ENCODE measurements around the gene MANBA.
"Not testable (repeated sequence)": the region's sequence is repeated elsewhere in the genome, so short reads cannot be mapped to it uniquely, and the experiment has no call there.

The MANBA gene

DNA sequence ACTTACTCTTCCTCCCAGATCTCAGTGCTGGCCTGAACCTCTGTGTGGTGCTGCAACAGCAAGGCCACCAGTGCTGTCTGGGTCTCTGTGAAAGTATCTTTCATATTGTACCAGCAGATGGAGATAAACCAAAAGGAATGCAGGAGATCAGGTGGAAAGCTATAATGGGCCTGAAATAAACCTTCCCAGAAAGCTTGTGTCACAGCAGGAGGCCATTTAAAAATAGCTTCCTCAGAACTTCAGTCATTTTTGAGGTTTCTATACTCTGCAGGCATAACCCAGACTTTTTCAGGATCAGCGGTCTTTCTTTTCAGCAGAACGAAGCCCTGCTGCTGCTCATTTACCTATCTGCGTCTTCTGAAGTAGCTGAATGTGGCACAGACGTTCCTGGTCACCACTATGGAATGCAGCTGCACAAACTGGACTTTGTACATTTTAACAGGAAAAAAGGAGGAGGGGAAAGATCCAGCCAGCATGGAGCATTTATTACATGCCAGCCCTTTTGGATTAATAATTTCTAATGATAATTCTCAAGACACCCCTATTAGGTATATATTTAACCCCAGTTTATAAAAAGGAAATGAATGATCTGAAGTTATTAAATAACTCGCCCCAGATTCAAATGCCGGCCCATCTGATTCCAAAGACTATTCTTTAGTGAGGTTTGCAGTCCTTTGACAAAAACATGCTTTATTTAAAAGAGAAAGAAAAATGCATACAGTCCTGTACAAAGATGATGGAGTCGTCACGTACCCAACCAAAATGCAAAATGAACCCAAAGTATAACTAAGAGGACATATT, 139.9 kb downstream of the MANBA start:
- DNase-seq (ENCODE audit: low read depth in 2 of 2) = no peak

GRCh38 chr4:102619776-102620631, 140.8 kb downstream of the MANBA start:
- not testable (repeated sequence) for DNase-seq (ENCODE audit: low read depth in 2 of 2)

DNA sequence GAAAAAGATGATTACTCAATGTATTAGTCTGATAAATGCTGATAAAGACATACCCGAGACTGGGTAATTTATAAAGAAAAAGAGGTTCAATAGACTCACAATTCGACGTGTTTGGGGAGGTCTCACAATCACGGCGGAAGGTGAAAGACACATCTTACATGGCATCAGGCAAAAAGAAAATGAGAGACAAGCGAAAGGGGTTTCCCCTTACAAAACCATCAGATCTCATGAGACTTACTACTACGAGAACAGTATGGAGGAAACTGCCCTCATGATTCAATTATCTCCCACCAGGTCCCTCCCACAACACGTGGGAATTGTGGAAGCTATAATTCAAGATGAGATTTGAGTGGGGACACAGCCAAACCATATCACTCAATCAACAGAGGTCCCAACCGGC, 141.7 kb downstream of the MANBA start:
- DNase-seq (ENCODE audit: low read depth in 2 of 2) = not testable (repeated sequence)

GRCh38 chr4:102616636-102617035, 144.1 kb downstream of the MANBA start:
- no peak for DNase-seq (ENCODE audit: low read depth in 2 of 2)

GRCh38 chr4:102614801-102615200, 146.0 kb downstream of the MANBA start:
- no peak for DNase-seq (ENCODE audit: low read depth in 2 of 2)

- DNase-seq (ENCODE audit: low read depth in 2 of 2) = no peak
Observed at GRCh38 chr4:102612824-102613366, 147.9 kb downstream of the MANBA start.

DNA sequence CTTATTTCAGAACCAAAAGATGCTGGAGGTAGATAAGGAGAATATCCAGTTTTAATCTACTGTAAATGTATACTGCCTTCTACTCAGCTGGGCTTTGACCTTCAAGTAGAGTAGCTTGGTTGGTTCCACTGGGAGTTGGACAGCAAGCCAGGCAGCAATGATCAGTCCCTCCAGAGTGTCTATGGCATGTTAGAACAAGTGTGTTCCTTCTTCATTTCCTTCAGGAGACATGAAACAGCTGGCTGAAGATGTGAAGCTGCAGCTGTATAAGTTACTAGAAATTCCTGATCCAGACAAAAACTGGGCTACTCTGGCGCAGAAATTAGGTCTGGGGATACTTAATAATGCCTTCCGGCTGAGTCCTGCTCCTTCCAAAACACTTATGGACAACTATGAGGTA, 148.6 kb downstream of the MANBA start:
- DNase-seq (ENCODE audit: low read depth in 2 of 2) = no peak

DNA sequence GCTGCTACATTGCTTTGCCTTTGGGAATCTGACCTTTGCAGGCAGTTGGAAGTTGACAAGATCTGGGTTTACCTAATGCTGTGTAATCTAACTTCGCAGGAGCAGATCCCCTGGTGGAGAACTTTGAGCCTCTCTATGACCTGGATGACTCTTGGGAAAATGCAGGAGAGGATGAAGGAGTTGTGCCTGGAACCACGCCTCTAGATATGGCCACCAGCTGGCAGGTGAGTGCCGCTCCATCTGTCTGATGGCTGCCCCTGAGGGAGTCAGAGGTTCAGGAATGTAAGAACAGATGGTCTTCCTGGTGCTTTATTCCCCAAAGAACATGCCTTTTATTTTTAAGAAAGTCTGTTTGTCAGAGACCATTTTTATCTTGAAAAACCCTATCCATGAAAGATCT, 150.3 kb downstream of the MANBA start:
- DNase-seq (ENCODE audit: low read depth in 2 of 2) = no peak

- DNase-seq (ENCODE audit: low read depth in 2 of 2) = no peak
Observed at GRCh38 chr4:102610007-102610406, 150.8 kb downstream of the MANBA start.

DNA sequence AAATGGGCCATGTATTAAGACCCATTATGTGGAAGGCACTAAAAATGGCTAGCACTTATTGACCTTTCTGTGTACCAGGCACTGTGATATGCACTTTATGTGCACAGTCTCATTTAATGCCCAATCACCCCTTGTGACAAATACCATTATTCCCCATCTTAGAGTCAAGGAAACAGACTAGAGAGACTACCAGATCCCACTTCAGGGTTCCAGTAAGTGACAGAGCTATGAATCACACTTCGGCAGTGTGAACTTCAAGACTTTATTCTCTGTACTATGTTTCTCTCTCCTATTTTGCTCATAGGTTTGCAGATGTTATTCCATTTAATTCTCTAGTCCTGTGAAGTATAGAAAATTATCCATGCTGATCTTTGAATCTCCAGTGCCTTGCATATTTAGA, 152.6 kb downstream of the MANBA start:
- DNase-seq (ENCODE audit: low read depth in 2 of 2) = no peak

- no peak for DNase-seq (ENCODE audit: low read depth in 2 of 2)
Observed at GRCh38 chr4:102606846-102607450, 153.8 kb downstream of the MANBA start.

- DNase-seq (ENCODE audit: low read depth in 2 of 2) = no peak
Observed at GRCh38 chr4:102606261-102606660, 154.5 kb downstream of the MANBA start.

GRCh38 chr4:102604222-102604940, 156.4 kb downstream of the MANBA start:
- DNase-seq (ENCODE audit: low read depth in 2 of 2) = no peak

- DNase-seq (ENCODE audit: low read depth in 2 of 2) = no peak
Observed at GRCh38 chr4:102601586-102602227, 159.1 kb downstream of the MANBA start.

DNA sequence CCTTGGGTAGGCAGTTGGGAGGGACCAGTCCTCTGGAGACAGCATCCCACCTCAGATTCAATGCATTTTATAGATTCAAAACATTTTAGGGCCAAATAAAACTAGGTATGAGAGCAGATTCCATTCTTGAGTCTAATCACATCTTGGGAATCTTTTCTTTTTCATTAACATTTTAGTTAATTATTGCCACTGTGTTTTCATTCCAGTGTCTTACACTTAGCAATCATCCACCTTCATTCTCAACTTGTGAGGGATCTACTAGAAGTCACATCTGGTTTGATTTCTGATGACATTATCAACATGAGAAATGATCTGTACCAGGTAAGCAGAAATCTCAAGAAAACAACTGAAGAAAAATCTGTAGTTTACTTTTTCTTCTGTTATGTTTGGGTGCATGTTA, 160.1 kb downstream of the MANBA start:
- no peak for DNase-seq (ENCODE audit: low read depth in 2 of 2)

DNA sequence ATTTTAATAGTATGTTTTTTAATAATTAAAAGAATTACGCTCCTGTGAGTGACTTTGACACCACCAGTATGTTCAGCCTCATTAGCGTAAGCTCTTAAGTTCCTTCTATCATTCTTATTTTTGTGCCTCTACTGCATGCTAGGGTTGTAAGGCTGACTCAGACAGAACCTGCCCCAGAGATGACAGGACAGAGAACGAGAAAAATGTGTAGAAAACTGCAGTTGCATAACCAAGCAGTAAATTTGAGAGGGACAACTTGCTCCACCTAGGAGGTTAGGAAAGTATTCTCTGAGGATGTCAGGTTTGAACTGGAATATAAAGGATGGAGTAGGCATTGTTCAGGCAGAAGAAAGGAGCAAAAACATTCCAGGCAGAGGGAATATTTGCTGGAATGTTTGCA, 160.9 kb downstream of the MANBA start:
- DNase-seq (ENCODE audit: low read depth in 2 of 2) = no peak

- DNase-seq (ENCODE audit: low read depth in 2 of 2) = no peak
Observed at GRCh38 chr4:102599455-102599854, 161.3 kb downstream of the MANBA start.

- no peak for DNase-seq (ENCODE audit: low read depth in 2 of 2)
Observed at GRCh38 chr4:102598762-102599374, 161.9 kb downstream of the MANBA start.

DNA sequence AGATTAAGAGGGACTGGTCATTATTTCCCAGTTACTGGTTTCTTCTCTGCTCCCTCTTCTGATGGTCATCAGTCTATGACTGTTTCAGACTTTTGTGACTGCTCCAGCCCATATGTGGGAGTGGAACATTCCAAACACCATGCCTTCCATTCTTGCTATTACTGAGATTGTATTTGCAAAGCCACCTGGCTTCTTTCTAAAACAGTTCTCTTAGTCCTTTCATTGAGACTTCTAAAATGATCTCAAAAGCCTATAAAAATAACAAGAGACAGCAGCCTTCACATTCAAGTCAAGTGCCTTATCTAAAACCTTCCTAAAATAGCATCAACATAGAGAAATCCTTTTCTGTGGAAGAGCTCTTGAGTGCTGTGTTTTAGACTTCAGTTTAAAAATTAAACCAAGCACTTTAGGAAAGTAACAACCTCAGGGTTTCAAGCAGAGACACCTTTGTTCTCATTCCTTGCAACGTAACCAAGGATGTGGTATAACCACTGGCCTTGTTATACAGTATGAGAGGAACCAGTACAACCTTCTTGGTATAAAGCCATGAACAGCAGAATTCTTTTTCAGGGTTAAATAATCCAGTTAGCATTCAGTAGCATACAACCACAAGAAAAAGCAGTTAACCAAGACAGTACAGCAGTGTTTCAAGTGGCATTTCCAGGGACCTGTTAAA, 162.5 kb downstream of the MANBA start:
- DNase-seq (ENCODE audit: low read depth in 2 of 2) = no peak

GRCh38 chr4:102596532-102596931, 164.2 kb downstream of the MANBA start:
- DNase-seq (ENCODE audit: low read depth in 2 of 2) = no peak

All from stimulated activated CD4-positive, alpha-beta T cell treated with anti-CD3 and anti-CD28 coated beads, Interleukin-1b, Interleukin-23, amount 100 ng/mL, for 1 hour (primary cell).